ENCODE data around the gene SIGLEC10. TPM values are rescaled to one million over a fixed set of nuclear protein-coding genes. Genes with fewer than 3 reads are reported as not detected.

Gene SIGLEC10
- total and polyA plus RNA-seq, 9 donors, result 0.30 to 9.4 (median 2.3) TPM

DNA sequence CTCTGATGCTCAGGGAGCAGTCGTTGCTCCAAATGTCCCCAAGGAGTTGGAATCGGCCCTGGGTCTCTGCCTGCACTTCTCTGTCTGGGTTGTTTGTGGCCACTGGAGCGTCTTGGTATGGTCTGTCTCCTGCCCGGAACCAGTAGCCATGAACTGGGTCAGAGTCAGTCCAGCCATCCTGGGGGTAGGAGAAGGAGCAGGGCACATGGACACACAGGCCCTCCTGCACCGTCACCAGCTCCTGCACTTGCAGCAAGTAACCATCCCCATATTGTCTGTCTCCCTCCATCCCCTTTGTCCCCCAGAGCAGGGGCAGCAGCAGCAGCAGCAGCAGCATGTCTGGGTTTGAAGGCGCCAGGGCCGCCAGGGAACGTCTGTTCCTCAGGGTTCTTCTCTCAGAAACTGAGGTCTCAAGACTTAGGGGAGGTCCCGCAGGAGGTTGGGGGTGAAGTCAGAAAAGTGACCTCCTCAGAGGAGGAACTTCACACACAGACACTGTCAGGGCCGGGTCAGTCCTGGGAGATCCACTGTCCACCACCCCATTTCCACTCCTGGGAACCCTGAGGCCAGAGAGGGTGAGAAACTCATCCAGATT, 40.7 kb upstream of the SIGLEC10 start, which contains the start of gene SIGLEC8:
Gene SIGLEC8 (minus strand): TSS at position 404 of the 595 bp plus-strand sequence. CDS start 67 bp downstream, at position 337.
- Histone ChIP-seq H3K27ac (no peak within 1 kb of the TSS), H3K4me3 (no peak within 1 kb of the TSS), H3K9me3 (no peaks in the 10 kb centered on the region), H3K36me3 (no peaks in the 10 kb centered on the region), H3K27me3 (no peaks in the 10 kb centered on the region), H3K4me1 (ENCODE audit: insufficient read depth) (no peaks in the 10 kb centered on the region)
- 56 to 69% (median 58%) methylated on average over 10 of the region's 10 CpGs for WGBS, 3 donors
- no peak for DNase-seq
- TF ChIP-seq, protein P1, sequence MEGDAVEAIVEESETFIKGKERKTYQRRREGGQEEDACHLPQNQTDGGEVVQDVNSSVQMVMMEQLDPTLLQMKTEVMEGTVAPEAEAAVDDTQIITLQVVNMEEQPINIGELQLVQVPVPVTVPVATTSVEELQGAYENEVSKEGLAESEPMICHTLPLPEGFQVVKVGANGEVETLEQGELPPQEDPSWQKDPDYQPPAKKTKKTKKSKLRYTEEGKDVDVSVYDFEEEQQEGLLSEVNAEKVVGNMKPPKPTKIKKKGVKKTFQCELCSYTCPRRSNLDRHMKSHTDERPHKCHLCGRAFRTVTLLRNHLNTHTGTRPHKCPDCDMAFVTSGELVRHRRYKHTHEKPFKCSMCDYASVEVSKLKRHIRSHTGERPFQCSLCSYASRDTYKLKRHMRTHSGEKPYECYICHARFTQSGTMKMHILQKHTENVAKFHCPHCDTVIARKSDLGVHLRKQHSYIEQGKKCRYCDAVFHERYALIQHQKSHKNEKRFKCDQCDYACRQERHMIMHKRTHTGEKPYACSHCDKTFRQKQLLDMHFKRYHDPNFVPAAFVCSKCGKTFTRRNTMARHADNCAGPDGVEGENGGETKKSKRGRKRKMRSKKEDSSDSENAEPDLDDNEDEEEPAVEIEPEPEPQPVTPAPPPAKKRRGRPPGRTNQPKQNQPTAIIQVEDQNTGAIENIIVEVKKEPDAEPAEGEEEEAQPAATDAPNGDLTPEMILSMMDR (IDR thresholded peaks at IDR 0.05), result no peak
- TF ChIP-seq EP300 (IDR thresholded peaks at IDR 0.05) (no peak), POLR2A (IDR thresholded peaks at IDR 0.05) (no peak)
- intact Hi-C loops (cut with DNase I), result no loop called here

- Histone ChIP-seq H3K27ac (no peak overlapping the region), H3K36me3 (no peaks in the 10 kb centered on the region), H3K4me1 (ENCODE audit: insufficient read depth) (no peaks in the 10 kb centered on the region), H3K9me3 (no peaks in the 10 kb centered on the region), H3K4me3 (no peak overlapping the region), H3K27me3 (no peaks in the 10 kb centered on the region)
- 70 to 75% (median 71%) methylated on average over 11 of the region's 11 CpGs for WGBS, 3 donors
- intact Hi-C loops (cut with DNase I), result no loop called here
- no peak for DNase-seq
- TF ChIP-seq, protein P1 (IDR thresholded peaks at IDR 0.05), result no peak
- TF ChIP-seq EP300 (IDR thresholded peaks at IDR 0.05), result no peak
- no peak for TF ChIP-seq POLR2A (IDR thresholded peaks at IDR 0.05)
These were observed 40.0 kb upstream of the SIGLEC10 start for GRCh38 chr19:51457351-51458013.

- H3K4me3 ChIP-seq, result no peak overlapping the region
- no peaks in the 10 kb centered on the region for H3K36me3 ChIP-seq
- 63 to 69% (median 65%) methylated on average over 11 of the region's 11 CpGs for WGBS, 3 donors
- intact Hi-C loops (cut with DNase I), result no loop called here
- H3K9me3 ChIP-seq, result no peaks in the 10 kb centered on the region
- TF ChIP-seq EP300 (IDR thresholded peaks at IDR 0.05), result no peak
- TF ChIP-seq, protein P1 (IDR thresholded peaks at IDR 0.05), result no peak
- TF ChIP-seq POLR2A (IDR thresholded peaks at IDR 0.05), result no peak
- no peaks in the 10 kb centered on the region for H3K27me3 ChIP-seq
- H3K4me1 ChIP-seq (ENCODE audit: insufficient read depth), result no peaks in the 10 kb centered on the region
- H3K27ac ChIP-seq, result no peak overlapping the region
- no peak for DNase-seq
These were observed 39.3 kb upstream of the SIGLEC10 start for GRCh38 chr19:51456541-51457290.

DNA sequence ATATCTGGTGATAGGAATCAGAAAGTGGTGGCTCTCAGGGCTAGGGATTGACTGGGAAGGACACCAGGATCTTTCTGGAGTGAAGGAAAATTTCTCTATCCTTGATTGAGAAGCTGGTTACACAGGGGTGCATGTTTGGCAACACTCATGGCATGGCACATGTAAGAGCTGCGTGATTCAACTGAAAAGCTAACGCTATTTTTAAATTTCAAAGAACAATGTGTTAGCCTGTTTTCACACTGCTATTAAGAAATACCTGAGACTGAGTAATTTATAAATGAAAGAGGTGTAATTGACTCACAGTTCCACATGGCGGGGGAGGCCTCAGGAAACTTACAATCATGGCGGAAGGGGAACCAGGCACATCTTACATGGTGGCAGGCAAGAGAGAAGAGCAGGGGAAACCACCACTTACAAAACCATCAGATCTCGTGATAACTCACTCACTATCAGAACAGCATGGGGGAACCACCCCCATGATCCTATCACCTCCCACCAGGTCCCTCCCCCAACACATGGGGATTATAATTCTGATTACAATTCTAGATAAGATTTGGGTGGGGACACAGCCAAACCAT, 33.4 kb upstream of the SIGLEC10 start:
- no peak for DNase-seq
- H3K4me1 ChIP-seq (ENCODE audit: insufficient read depth), result no peaks in the 10 kb centered on the region
- no peak overlapping the region for H3K4me3 ChIP-seq
- no peak overlapping the region for H3K27ac ChIP-seq
- no peak for TF ChIP-seq POLR2A (IDR thresholded peaks at IDR 0.05)
- no peaks in the 10 kb centered on the region for H3K9me3 ChIP-seq
- WGBS, 3 donors, result 77 to 85% (median 80%) methylated on average over 5 of the region's 5 CpGs
- H3K36me3 ChIP-seq, result no peaks in the 10 kb centered on the region
- H3K27me3 ChIP-seq, result no peaks in the 10 kb centered on the region
- intact Hi-C loops (cut with DNase I), result no loop called here
